ENCODE results near the gene GALNTL6. TPM values are rescaled to one million over a fixed set of nuclear protein-coding genes. Genes with fewer than 3 reads are reported as not detected.
"Not testable (repeated sequence)": the region's sequence is repeated elsewhere in the genome, so short reads cannot be mapped to it uniquely, and the experiment has no call there.

GALNTL6 gene
- polyA plus RNA-seq, 1 donor from 2014 or later: 14.9 TPM

DNA sequence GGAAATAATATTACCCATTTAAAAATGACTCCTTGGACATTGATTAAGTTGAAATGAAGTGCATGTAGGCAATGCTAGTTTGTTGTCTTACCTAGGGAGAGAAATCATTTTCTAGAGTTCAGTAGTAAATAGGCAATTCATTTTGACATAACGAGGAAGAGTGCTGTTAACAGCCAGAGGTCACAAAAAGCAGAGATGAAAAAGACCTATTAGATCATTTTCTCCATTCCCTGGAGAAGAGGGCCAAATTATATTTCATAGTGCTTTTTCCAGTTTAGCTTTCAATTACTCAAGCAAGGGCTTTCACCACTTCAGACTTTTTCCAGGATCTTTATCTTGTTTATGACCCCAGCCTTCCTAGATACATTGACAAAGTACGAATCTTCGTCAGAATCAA, 981.1 kb downstream of the GALNTL6 start:
- no peaks in the 10 kb centered on the region for H3K9me2 ChIP-seq (ENCODE audit: insufficient read depth, low read length)
- H3K9me3 ChIP-seq (ENCODE audit: low read length): no peaks in the 10 kb centered on the region
- peak overlapping the region; percentile 61 for H3K27ac ChIP-seq (ENCODE audit: low read length)
- no peaks in the 10 kb centered on the region for H3K36me3 ChIP-seq (ENCODE audit: insufficient read depth, low read length)
- TF ChIP-seq CTCF (IDR thresholded peaks at IDR 0.05; ENCODE audit: poor library complexity, severe bottlenecking) (no peak), EZH2 (IDR thresholded peaks at IDR 0.05; ENCODE audit: borderline replicate concordance, insufficient read depth, low read length, poor library complexity, severe bottlenecking) (no peak), POLR2AphosphoS5 (IDR thresholded peaks at IDR 0.05) (peak; percentile 41), REST (IDR thresholded peaks at IDR 0.05; ENCODE audit: borderline replicate concordance) (peak; percentile 97), MXI1 (conservative IDR thresholded peaks at IDR 0.05; ENCODE audit: poor library complexity, severe bottlenecking) (no peak)
- no peaks in the 10 kb centered on the region for H4K20me1 ChIP-seq (ENCODE audit: insufficient read depth)
- no peak overlapping the region for H3K4me2 ChIP-seq (ENCODE audit: low read length)
- no peaks in the 10 kb centered on the region for H3K27me3 ChIP-seq (ENCODE audit: insufficient read depth, low read depth, low read length)
- H2AFZ ChIP-seq (ENCODE audit: low read depth, low read length): no peak overlapping the region
- no peaks in the 10 kb centered on the region for H3F3A ChIP-seq (ENCODE audit: insufficient read depth, low read length, poor library complexity, severe bottlenecking)
- H3K79me2 ChIP-seq (replicated peaks; ENCODE audit: insufficient read depth, low read length): no peaks in the 10 kb centered on the region
- no peak overlapping the region for H3K4me3 ChIP-seq (ENCODE audit: low read length)
- no peak overlapping the region for H3K9ac ChIP-seq (ENCODE audit: low read length)

DNA sequence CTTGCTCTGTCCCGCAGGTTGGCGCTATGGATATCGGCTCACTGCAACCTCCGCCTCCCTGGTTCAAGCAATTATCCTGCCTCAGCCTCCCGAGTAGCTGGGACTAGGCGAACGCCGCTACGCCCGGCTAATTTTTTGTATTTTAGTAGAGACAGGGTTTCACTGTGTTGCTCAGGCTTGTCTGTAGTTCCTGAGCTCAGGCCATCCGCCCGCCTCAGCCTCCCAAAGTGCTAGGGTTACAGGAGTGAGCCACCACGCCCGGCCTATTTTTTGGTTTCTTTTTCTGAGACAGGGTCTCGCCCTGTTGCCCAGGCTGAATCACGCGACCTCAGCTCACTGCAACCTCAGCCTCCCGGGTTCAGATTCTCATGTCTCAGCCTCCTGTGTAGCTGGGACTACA, 984.1 kb downstream of the GALNTL6 start:
- H3K9ac ChIP-seq (ENCODE audit: low read length); H3K9me2 ChIP-seq (ENCODE audit: insufficient read depth, low read length); H3K79me2 ChIP-seq (replicated peaks; ENCODE audit: insufficient read depth, low read length); H3K4me3 ChIP-seq (ENCODE audit: low read length); H3K27ac ChIP-seq (ENCODE audit: low read length); H3K9me3 ChIP-seq (ENCODE audit: low read length); H4K20me1 ChIP-seq (ENCODE audit: insufficient read depth); H3K4me2 ChIP-seq (ENCODE audit: low read length); H2AFZ ChIP-seq (ENCODE audit: low read depth, low read length); H3K27me3 ChIP-seq (ENCODE audit: insufficient read depth, low read depth, low read length); H3K36me3 ChIP-seq (ENCODE audit: insufficient read depth, low read length); H3F3A ChIP-seq (ENCODE audit: insufficient read depth, low read length, poor library complexity, severe bottlenecking): not testable (repeated sequence)

DNA sequence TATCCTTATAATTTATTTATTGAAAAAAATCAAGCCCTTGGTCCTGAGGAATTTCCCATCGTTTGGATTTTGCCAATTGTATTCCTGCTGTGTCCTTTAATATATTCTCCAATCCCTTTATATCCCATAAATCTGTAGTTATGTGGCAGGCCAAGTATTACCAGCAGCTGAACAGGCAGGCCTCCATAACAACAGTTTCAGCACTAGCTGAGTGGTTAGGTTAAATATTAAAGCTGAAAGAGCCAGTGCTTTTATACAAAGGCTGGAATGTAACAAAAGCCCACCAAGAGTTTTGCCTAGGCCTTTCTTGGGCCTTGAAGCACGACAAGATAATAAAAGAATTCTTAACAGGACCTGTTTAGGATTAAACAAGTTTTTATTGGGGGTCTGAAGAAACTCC, 988.8 kb downstream of the GALNTL6 start:
- Histone ChIP-seq H3K27ac (ENCODE audit: low read length) (no peak overlapping the region), H3K9me3 (ENCODE audit: low read length) (no peaks in the 10 kb centered on the region), H4K20me1 (ENCODE audit: insufficient read depth) (no peaks in the 10 kb centered on the region), H3K79me2 (replicated peaks; ENCODE audit: insufficient read depth, low read length) (no peaks in the 10 kb centered on the region), H3K36me3 (ENCODE audit: insufficient read depth, low read length) (no peaks in the 10 kb centered on the region), H3K27me3 (ENCODE audit: insufficient read depth, low read depth, low read length) (no peaks in the 10 kb centered on the region), H3K4me2 (ENCODE audit: low read length) (no peak overlapping the region), H3K9ac (ENCODE audit: low read length) (no peak overlapping the region), H3K9me2 (ENCODE audit: insufficient read depth, low read length) (no peaks in the 10 kb centered on the region), H3F3A (ENCODE audit: insufficient read depth, low read length, poor library complexity, severe bottlenecking) (no peaks in the 10 kb centered on the region), H2AFZ (ENCODE audit: low read depth, low read length) (no peak overlapping the region), H3K4me3 (ENCODE audit: low read length) (no peak overlapping the region)
- no peak for TF ChIP-seq SMC3 (conservative IDR thresholded peaks at IDR 0.05; ENCODE audit: poor library complexity)
- TF ChIP-seq MXI1 (conservative IDR thresholded peaks at IDR 0.05; ENCODE audit: poor library complexity, severe bottlenecking): no peak
- no peak for TF ChIP-seq EZH2 (IDR thresholded peaks at IDR 0.05; ENCODE audit: borderline replicate concordance, insufficient read depth, low read length, poor library complexity, severe bottlenecking)
- no peak for TF ChIP-seq RAD21 (conservative IDR thresholded peaks at IDR 0.05)
- TF ChIP-seq REST (IDR thresholded peaks at IDR 0.05; ENCODE audit: borderline replicate concordance): no peak
- no peak for TF ChIP-seq EP300 (conservative IDR thresholded peaks at IDR 0.05; ENCODE audit: poor library complexity, severe bottlenecking)
- TF ChIP-seq TAF1 (IDR thresholded peaks at IDR 0.05; ENCODE audit: low read depth): no peak
- TF ChIP-seq CTCF (IDR thresholded peaks at IDR 0.05; ENCODE audit: poor library complexity, severe bottlenecking): no peak
- TF ChIP-seq POLR2AphosphoS5 (IDR thresholded peaks at IDR 0.05): no peak
